Measurements from ENCODE around the gene SCN1B.
"Not testable (repeated sequence)": the region's sequence is repeated elsewhere in the genome, so short reads cannot be mapped to it uniquely, and the experiment has no call there.

SCN1B gene

GRCh38 chr19:35034588-35035382 is 4.5 kb downstream of the SCN1B start:
- peak in 1 of 58 donors; percentile 20 for DNase-seq

GRCh38 chr19:35037716-35038622 is 7.7 kb downstream of the SCN1B start:
- peak in 7 of 58 donors; percentile 20 to 43 (median 28) for DNase-seq

- no peak for DNase-seq
These were observed 8.6 kb downstream of the SCN1B start for GRCh38 chr19:35038623-35039512.

GRCh38 chr19:35039881-35040825 is 9.9 kb downstream of the SCN1B start:
- DNase-seq: no peak

DNA sequence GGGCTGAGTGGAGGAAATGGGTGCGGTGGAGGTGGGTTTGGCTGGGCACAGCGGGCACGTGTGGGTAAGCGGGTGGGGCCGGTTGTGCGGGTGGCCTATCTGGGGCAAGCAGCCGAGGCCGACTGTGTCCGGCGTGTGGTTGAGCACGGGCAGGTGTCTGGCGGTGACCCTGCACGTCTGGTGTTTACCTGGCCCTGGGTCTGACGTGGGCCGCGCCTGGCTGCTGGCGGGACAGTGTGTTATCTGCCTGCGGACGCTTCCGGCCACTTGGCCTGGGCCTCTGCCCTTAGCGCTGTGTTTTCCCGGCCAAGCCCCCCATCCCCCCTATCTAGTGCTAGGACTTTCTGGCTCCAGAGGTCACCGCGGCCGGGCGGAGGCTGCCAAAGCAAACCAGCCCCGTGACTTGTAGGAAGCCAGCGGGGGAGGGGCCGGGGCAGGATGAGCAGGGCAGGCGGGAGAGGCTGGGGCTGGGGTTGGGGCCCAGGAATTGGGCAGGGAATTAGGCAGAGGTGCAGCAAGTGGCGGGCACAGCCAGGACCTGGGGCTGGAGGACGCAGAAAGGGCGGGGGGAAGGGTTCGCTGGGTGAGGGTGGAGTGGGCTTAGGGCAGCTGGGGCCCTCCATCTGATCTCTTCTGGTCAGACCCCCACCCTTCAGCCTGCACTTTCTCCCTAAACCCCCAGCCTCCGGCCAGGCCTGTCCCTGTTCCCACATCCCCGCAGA is 10.7 kb downstream of the SCN1B start:
- DNase-seq: peak in 46 of 58 donors; percentile 9 to 82 (median 46)

DNA sequence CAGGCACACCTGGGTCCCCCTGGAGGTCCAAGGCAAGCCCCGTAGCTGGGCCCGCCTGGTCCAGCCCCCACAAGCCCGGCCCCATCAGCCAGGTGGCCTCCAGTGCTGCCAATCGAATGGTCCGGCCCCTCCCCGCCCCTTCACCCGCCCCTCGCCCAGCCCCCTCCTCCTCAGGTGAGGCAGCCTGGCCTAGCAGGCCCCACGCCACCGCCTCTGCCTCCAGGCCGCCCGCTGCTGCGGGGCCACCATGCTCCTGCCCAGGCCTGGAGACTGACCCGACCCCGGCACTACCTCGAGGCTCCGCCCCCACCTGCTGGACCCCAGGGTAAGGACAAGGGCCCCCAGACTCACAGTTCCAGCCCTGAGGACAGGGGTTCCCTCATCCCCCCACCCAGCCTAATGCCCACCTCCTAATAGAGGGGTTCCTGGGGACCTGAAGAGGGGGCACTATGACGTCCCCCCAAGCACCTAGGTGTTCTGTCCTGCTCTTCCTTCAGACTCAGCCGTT is 11.3 kb downstream of the SCN1B start, which contains the start of gene HPN:
Gene HPN (plus strand): TSS at position 174 of the 508 bp plus-strand sequence. CDS start 786 bp downstream, outside the sequence.
- DNase-seq: no peak

- DNase-seq: no peak
These were observed 11.9 kb downstream of the SCN1B start for GRCh38 chr19:35042056-35042730.

DNA sequence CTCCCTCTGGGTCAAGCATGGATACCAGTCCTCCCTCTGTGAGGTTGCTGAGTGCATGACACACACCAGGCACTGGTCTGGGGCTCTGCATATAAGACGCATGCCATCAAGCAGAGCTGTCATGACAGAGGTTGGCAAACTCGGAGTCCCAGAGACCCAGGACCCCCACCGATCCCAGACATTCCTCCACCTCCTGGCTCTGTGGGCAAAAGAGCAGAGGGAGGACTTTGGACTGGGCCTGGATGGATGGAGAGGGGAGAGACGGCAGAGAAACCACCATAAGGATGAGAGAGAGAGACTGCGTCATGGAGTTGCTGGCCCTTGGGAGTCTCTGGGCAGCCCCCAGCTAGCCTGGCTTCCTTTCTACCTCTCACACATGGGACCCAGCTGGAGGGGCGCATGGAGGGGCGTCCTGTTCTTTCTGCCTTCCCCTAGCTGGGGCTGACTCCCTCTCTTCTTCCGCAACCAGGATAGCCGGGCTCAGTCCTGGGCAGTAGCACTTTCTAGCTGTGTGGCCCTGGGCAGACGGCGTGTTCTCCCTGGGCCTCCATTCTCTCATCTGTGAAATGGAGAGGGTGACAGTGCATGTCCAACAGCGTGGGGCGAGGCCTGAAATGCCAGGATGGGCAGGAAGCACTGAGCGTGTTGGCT is 12.8 kb downstream of the SCN1B start:
- no peak for DNase-seq

DNA sequence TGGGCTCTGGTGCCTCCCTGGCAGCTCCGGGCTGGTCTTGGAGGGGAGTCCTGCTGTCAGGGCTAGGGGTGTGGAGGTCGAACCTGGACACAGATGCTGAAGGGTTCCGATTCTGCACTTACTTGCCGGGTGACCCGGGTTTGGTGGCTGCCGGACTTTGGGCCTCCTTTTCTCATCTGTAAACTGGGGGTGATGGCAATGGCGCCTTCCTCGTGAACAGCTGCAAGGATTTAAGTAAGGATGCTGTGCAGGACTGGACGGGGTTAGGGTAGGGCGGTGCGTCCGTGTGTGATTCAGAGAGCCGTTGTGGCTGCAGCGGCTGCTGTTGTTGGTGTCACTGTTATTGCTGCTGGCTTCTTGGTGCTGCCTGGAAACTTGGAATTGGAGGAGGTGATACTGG is 13.6 kb downstream of the SCN1B start:
- no peak for DNase-seq

GRCh38 chr19:35044317-35045117 is 14.2 kb downstream of the SCN1B start:
- DNase-seq: peak in 53 of 58 donors; percentile 14 to 83 (median 54)

DNA sequence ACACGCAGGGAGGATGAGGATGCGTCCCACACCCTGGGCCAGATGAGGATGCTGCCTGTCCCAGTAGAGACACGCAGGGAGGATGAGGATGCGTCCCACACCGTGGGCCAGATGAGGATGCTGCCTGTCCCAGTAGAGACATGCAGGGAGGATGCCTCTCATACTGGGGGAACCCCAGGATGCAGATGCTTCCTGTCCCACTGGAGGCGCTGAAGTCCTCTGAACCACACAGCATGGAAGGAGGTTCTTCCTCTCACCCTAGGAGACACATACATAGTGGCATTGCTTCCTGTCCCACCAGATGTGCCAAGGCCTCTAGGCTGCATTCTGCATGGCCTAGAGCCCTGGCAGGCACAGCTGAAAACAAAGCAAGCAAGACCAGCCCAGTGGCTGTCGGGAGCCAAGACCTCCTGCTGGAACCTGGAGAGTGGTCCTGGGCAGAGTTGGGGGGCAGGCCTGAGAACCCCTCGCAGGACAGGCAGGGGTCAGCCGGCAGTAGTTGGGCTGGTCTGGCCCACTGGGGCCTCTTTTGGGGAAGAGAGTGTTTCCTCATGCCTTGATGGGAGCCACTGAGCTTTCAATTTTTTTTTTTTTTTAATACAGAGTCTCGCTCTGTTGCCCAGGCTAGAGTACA is 15.5 kb downstream of the SCN1B start:
- DNase-seq: peak in 33 of 58 donors; percentile 6 to 73 (median 32)

- peak in 2 of 58 donors; percentile 25 to 31 for DNase-seq
These were observed 16.2 kb downstream of the SCN1B start for GRCh38 chr19:35046461-35046860.

DNA sequence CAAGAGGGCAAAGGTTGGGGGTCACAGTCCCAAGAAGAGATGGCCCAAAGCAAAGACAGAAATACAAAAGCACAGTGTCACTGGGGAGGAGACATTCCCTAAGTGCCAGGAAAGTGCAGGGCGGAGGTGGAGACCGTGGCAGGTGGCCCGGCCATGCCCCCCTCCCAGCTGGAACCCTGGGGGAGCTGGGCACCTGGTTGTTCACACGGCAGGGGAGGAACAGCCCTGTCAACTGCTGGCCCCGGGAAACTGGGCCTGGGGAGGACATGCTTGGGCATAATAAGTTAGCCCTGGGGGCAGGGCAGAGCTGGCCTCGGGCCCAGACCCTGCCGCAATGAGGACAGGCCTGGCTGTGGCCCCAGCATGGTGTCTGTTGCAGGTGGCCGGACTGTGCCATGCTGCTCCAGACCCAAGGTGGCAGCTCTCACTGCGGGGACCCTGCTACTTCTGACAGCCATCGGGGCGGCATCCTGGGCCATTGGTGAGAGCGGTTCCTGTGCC is 18.7 kb downstream of the SCN1B start:
- peak in 53 of 58 donors; percentile 25 to 89 (median 70) for DNase-seq

DNA sequence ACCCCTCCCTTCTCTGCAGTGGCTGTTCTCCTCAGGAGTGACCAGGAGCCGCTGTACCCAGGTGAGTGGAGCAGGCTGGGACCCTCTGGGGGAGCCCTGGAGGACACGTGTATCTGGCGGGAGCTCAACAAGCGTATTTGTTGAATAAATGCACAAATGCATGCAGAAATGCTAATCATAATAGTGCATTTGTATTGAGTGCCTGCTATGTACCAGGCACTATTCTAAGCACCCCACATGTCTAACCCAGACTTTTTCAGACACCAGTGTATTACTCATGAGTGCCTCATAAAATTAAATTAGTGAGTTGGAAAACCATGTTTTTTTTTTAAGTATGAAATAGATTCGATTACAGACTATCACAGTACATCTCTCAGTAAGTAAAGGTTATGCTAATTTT is 19.2 kb downstream of the SCN1B start:
- peak in 1 of 58 donors; percentile 74 for DNase-seq

- not testable (repeated sequence) for DNase-seq
These were observed 20.4 kb downstream of the SCN1B start for GRCh38 chr19:35050662-35051061.

- not testable (repeated sequence) for DNase-seq
These were observed 21.0 kb downstream of the SCN1B start for GRCh38 chr19:35051268-35051667.

Measured in anterior cingulate cortex (tissue), 58 donors.